HCT116 (cell line): ENCODE data around the gene RNF13.

Experiments used
- ATF3 ChIP-seq: IDR thresholded peaks from 2 replicates; pipeline ENCODE4 v1.6.1; 2012
- CEBPB ChIP-seq: IDR thresholded peaks from 2 replicates; pipeline ENCODE4 v1.6.1; 2012; ENCODE audit warnings: low read depth
- CTCF ChIP-seq, 3 experiments: fragments of 200-600 bp in 1 of 3; sonication (generic) in 1 of 3; IDR thresholded peaks in 2 of 3; conservative IDR thresholded peaks in 1 of 3; 2 replicates each; pipeline ENCODE4 v1.5.1; 2012 to 2017; ENCODE audit warnings: low read depth in 2 of 3, low read length in 2 of 3, antibody characterized with exemption in 1 of 3, borderline replicate concordance in 1 of 3, control low read depth in 1 of 3, mild to moderate bottlenecking in 1 of 3, mixed read lengths in 1 of 3, mixed run types in 1 of 3, moderate library complexity in 1 of 3; ENCODE audit not compliant: insufficient read depth in 1 of 3
- EZH2 ChIP-seq: fragments of 200-600 bp; sonication (generic); IDR thresholded peaks from 2 replicates; pipeline ENCODE4 v1.6.1; 2017; ENCODE audit warnings: antibody characterized with exemption, mixed run types
- FOSL1 ChIP-seq: IDR thresholded peaks from 2 replicates; pipeline ENCODE4 v1.6.1; 2012; ENCODE audit warnings: low read depth
- MAX ChIP-seq: IDR thresholded peaks from 2 replicates; pipeline ENCODE4 v1.6.1; 2012
- POLR2A ChIP-seq: IDR thresholded peaks from 2 replicates; pipeline ENCODE4 v1.7.0; 2011; ENCODE audit warnings: borderline replicate concordance; ENCODE audit not compliant: insufficient read depth, insufficient read length; ENCODE audit errors: extremely low read depth
- POLR2AphosphoS5 ChIP-seq: IDR thresholded peaks from 2 replicates; pipeline ENCODE4 v1.6.1; 2011; ENCODE audit warnings: mild to moderate bottlenecking, low read depth, low read length, moderate library complexity
- SIN3A ChIP-seq: IDR thresholded peaks from 2 replicates; pipeline ENCODE4 v1.6.1; 2012; ENCODE audit warnings: low read depth
- SP1 ChIP-seq: IDR thresholded peaks from 2 replicates; pipeline ENCODE4 v1.6.1; 2012; ENCODE audit warnings: low read depth
- SRF ChIP-seq: IDR thresholded peaks from 2 replicates; pipeline ENCODE4 v1.6.1; 2012; ENCODE audit warnings: low read depth
- YY1 ChIP-seq: IDR thresholded peaks from 2 replicates; pipeline ENCODE4 v1.6.1; 2011; ENCODE audit warnings: low read length, low read depth, moderate library complexity, mild to moderate bottlenecking; ENCODE audit not compliant: insufficient replicate concordance; ENCODE audit errors: extremely low read depth
- ZFX ChIP-seq: fragments of 450-650 bp; IDR thresholded peaks from 2 replicates; pipeline ENCODE4 v1.6.1; 2017
- TF ChIP-seq, protein P1 (sequence below): IDR thresholded peaks from 2 replicates; pipeline ENCODE4 v1.6.1; 2012; ENCODE audit warnings: low read depth

DNA sequence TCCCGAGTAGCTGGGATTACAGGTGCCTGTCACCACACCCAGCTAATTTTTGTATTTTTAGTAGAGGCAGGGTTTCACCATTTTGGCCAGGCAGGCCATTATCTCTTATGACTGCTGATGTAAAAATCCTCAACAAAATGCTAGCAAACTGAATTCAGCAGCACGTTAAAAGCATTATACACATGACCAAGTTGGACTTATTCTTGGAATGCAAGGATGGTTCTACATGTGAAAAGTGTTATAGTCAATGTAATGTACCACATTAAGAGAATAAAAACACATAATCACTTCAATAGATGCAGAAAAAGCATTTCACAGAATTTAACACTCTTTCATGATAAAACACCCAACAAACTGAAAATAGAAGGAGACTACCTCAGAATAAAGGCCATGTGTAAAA is 20.2 kb downstream of the RNF13 start:
- no peak for TF ChIP-seq POLR2A
- TF ChIP-seq, protein P1, sequence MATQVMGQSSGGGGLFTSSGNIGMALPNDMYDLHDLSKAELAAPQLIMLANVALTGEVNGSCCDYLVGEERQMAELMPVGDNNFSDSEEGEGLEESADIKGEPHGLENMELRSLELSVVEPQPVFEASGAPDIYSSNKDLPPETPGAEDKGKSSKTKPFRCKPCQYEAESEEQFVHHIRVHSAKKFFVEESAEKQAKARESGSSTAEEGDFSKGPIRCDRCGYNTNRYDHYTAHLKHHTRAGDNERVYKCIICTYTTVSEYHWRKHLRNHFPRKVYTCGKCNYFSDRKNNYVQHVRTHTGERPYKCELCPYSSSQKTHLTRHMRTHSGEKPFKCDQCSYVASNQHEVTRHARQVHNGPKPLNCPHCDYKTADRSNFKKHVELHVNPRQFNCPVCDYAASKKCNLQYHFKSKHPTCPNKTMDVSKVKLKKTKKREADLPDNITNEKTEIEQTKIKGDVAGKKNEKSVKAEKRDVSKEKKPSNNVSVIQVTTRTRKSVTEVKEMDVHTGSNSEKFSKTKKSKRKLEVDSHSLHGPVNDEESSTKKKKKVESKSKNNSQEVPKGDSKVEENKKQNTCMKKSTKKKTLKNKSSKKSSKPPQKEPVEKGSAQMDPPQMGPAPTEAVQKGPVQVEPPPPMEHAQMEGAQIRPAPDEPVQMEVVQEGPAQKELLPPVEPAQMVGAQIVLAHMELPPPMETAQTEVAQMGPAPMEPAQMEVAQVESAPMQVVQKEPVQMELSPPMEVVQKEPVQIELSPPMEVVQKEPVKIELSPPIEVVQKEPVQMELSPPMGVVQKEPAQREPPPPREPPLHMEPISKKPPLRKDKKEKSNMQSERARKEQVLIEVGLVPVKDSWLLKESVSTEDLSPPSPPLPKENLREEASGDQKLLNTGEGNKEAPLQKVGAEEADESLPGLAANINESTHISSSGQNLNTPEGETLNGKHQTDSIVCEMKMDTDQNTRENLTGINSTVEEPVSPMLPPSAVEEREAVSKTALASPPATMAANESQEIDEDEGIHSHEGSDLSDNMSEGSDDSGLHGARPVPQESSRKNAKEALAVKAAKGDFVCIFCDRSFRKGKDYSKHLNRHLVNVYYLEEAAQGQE = no peak
- no peak for TF ChIP-seq SIN3A
- no peak for TF ChIP-seq CTCF (IDR thresholded peaks at IDR 0.05 in 2 of 3, conservative IDR thresholded peaks at IDR 0.05 in 1 of 3; ENCODE audit: borderline replicate concordance in 1 of 3, insufficient read depth in 1 of 3, low read depth in 2 of 3, low read length in 2 of 3)
- TF ChIP-seq SP1 = no peak
- TF ChIP-seq ZFX = no peak
- TF ChIP-seq EZH2 = no peak
- no peak for TF ChIP-seq POLR2AphosphoS5
- TF ChIP-seq MAX = no peak
- no peak for TF ChIP-seq SRF
- TF ChIP-seq ATF3 = no peak
- no peak for TF ChIP-seq YY1
- no peak for TF ChIP-seq FOSL1
- no peak for TF ChIP-seq CEBPB
